ENCODE results near the gene SORBS1. TPM values are rescaled to one million over a fixed set of nuclear protein-coding genes. Genes with fewer than 3 reads are reported as not detected.

The SORBS1 gene
- total RNA-seq, 4 donors from 2014 or later, result 21.5 to 65.8 (median 30.1) TPM

DNA sequence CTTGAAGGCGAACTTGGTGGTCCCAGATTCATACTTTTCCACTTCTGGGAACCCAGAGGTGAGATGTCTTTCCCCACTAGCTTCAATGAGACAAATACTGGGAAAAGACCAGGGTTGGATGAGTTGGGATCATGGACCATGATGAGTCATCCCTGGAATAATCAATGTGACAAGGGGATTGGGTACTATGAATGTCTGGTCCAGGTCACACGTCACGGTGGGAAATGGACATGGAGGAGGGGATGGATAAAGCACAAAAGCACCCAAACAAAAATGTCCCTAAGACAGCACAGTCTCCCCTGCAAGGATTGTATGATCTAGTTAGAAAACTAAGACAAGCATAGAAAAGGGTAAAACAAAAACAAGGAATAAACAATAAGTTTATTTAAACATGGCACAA lies 12.4 kb upstream of the SORBS1 start:
- 92 to 95% methylated on average over 3 of the region's 3 CpGs for WGBS, 2 donors
- no peak for DNase-seq
- intact Hi-C loops (cut with DNase I), result no loop called here
- H3K27me3 ChIP-seq, result no peaks in the 10 kb centered on the region
- no peaks in the 10 kb centered on the region for H3K9me3 ChIP-seq
- H3K4me3 ChIP-seq (replicated peaks in 1 of 3), result no peak overlapping the region
- TF ChIP-seq, protein P1, sequence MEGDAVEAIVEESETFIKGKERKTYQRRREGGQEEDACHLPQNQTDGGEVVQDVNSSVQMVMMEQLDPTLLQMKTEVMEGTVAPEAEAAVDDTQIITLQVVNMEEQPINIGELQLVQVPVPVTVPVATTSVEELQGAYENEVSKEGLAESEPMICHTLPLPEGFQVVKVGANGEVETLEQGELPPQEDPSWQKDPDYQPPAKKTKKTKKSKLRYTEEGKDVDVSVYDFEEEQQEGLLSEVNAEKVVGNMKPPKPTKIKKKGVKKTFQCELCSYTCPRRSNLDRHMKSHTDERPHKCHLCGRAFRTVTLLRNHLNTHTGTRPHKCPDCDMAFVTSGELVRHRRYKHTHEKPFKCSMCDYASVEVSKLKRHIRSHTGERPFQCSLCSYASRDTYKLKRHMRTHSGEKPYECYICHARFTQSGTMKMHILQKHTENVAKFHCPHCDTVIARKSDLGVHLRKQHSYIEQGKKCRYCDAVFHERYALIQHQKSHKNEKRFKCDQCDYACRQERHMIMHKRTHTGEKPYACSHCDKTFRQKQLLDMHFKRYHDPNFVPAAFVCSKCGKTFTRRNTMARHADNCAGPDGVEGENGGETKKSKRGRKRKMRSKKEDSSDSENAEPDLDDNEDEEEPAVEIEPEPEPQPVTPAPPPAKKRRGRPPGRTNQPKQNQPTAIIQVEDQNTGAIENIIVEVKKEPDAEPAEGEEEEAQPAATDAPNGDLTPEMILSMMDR (IDR thresholded peaks at IDR 0.05), result no peak
- no peak for TF ChIP-seq POLR2A (IDR thresholded peaks at IDR 0.05)
- no peaks in the 10 kb centered on the region for H3K4me1 ChIP-seq
- no peaks in the 10 kb centered on the region for H3K36me3 ChIP-seq
- no peak overlapping the region for H3K27ac ChIP-seq

- intact Hi-C loops (cut with DNase I), result no loop called here
- no peak for TF ChIP-seq POLR2A (IDR thresholded peaks at IDR 0.05)
- TF ChIP-seq, protein P1 (IDR thresholded peaks at IDR 0.05), result no peak
- WGBS, 2 donors, result 54 to 69% methylated on average over 7 of the region's 7 CpGs
Observed at GRCh38 chr10:95572131-95572820, 11.1 kb upstream of the SORBS1 start.

DNA sequence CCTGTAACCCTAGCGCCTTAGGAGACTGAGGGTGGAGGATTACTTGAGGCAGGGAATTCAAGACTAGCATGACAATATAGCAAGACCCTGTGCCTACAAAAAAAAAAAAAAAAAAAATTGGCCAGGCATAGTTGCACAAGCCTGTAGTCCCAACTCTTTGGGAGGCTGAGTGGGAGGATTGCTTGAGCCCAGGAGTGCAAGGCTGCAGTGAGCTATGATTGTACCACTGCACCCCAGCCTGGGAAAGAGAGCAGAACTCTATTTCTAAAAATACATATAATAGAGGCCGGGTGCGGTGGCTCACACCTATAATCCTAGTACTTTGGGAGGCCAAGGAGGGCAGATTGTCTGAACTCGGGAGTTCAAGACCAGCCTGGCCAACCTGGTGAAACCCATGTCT lies 10.2 kb upstream of the SORBS1 start:
- WGBS, 2 donors, result 94 to 96% methylated on average over 4 of the region's 4 CpGs
- no peaks in the 10 kb centered on the region for H3K36me3 ChIP-seq
- DNase-seq, result no peak
- H3K9me3 ChIP-seq, result no peaks in the 10 kb centered on the region
- no peaks in the 10 kb centered on the region for H3K4me1 ChIP-seq
- H3K27ac ChIP-seq, result no peak overlapping the region
- no peak overlapping the region for H3K4me3 ChIP-seq (replicated peaks in 1 of 3)
- no peaks in the 10 kb centered on the region for H3K27me3 ChIP-seq
- intact Hi-C loops (cut with DNase I), result no loop called here
- no peak for TF ChIP-seq POLR2A (IDR thresholded peaks at IDR 0.05)
- TF ChIP-seq, protein P1 (IDR thresholded peaks at IDR 0.05), result no peak

More at GRCh38 chr10:95572131-95572820, 11.1 kb upstream of the SORBS1 start:
- no peak overlapping the region for H3K4me3 ChIP-seq (replicated peaks in 1 of 3)
- no peaks in the 10 kb centered on the region for H3K27me3 ChIP-seq
- DNase-seq, result no peak
- no peaks in the 10 kb centered on the region for H3K36me3 ChIP-seq
- no peaks in the 10 kb centered on the region for H3K4me1 ChIP-seq
- no peak overlapping the region for H3K27ac ChIP-seq
- no peaks in the 10 kb centered on the region for H3K9me3 ChIP-seq

DNA sequence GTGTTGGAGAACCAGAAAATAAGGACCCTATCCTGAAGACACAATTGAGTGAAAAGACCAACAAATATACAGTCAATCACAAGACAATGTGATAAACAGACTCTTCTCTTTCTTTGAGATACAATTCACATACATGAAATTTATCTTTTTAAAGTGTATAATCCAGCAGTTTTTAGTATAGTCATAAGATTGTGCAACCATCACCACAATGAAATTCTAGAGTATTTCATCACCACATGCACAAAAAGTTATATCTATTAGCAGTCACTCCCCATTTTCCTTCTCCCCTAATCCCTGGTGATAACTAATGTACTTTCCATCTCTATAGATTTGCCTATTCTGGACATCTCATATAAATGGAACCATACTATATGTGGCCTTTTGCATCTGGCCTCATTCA lies 8.2 kb upstream of the SORBS1 start:
- Histone ChIP-seq H3K9me3 (no peaks in the 10 kb centered on the region), H3K27me3 (no peaks in the 10 kb centered on the region), H3K4me3 (replicated peaks in 1 of 3) (no peak overlapping the region), H3K27ac (no peak overlapping the region), H3K36me3 (no peaks in the 10 kb centered on the region), H3K4me1 (no peaks in the 10 kb centered on the region)
- intact Hi-C loops (cut with DNase I), result no loop called here
- DNase-seq, result no peak
- TF ChIP-seq, protein P1 (IDR thresholded peaks at IDR 0.05), result no peak
- TF ChIP-seq POLR2A (IDR thresholded peaks at IDR 0.05), result no peak

DNA sequence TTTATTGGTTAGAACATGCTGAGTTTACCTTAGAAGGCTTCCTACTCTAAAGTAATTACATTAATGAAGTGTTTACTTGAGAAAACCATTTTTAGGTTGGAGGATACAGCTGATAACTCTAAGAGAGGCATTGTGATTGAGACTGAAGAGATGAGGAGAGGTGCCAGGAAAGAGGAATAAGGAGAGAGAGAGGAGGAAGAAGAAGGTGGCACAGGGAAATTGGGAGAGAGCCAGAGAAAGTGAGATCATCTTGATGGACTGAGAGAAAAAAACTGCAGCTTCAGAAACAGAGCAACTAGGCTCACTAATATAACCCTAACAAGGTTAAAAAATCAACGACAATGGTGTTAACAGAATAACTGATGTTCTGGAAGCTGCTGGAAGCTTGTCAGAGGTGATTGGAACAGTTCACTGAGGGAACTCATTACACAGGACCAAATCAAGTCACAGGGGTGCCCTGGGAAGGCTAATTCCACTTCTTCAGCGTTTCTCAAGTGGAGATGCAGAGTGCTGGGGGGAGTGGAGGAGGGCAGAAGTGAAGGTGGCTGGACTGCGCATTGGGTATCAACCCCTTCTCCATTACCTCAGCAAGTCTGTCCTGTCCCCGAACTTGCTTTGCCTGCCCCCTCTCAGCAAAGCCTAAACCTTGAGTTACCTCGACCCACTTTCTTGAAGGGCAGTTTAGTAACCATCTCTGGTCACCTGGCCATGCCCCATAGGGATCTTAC lies 6.9 kb upstream of the SORBS1 start:
- H3K27ac ChIP-seq, result no peak overlapping the region
- WGBS, 2 donors, result 82 to 83% methylated on average over 5 of the region's 5 CpGs
- DNase-seq, result no peak

More for the DNA sequence above, 6.9 kb upstream of the SORBS1 start:
- no peaks in the 10 kb centered on the region for H3K36me3 ChIP-seq
- no peaks in the 10 kb centered on the region for H3K4me1 ChIP-seq
- H3K27me3 ChIP-seq, result no peaks in the 10 kb centered on the region
- no peak overlapping the region for H3K4me3 ChIP-seq (replicated peaks in 1 of 3)
- intact Hi-C loops (cut with DNase I), result no loop called here
- TF ChIP-seq, protein P1 (IDR thresholded peaks at IDR 0.05), result no peak
- TF ChIP-seq POLR2A (IDR thresholded peaks at IDR 0.05), result no peak
- no peaks in the 10 kb centered on the region for H3K9me3 ChIP-seq
